CD14-positive monocyte (primary cell): ENCODE data around the gene ANKRD18A. TPM values are rescaled to one million over a fixed set of nuclear protein-coding genes. Genes with fewer than 3 reads are reported as not detected.

Experiments
- DNase-seq, 3 donors: peaks; one replicate each; pipeline ENCODE4 v3.0.0-alpha.2; 2011 to 2022
- H2AFZ ChIP-seq: 2 replicates; pipeline ENCODE4 v1.6.0; 2012; ENCODE audit warnings: mild to moderate bottlenecking, low read depth, low read length, inconsistent platforms; ENCODE audit not compliant: insufficient read depth, poor library complexity, severe bottlenecking
- H3K27ac ChIP-seq, 2 donors: 1 replicate in 1 of 2; 2 replicates in 1 of 2; pipeline ENCODE4 v1.5.1; 2012 to 2013; ENCODE audit warnings: low read length in 2 of 2, control low read depth in 1 of 2, inconsistent platforms in 1 of 2, low read depth in 1 of 2, mild to moderate bottlenecking in 1 of 2
- H3K27me3 ChIP-seq, 2 donors: one replicate each; pipeline versions ENCODE4 v1.6.0 to v1.6.1; 2011 to 2013; ENCODE audit warnings: low read length in 2 of 2; ENCODE audit not compliant: control insufficient read depth in 2 of 2, insufficient read depth in 2 of 2
- H3K36me3 ChIP-seq, 2 donors: replicated peaks in 1 of 2; 1 replicate in 1 of 2; 2 replicates in 1 of 2; pipeline versions ENCODE4 v1.5.1 to v1.6.1; 2012 to 2013; ENCODE audit warnings: low read length in 2 of 2, control low read depth in 1 of 2, inconsistent platforms in 1 of 2, mild to moderate bottlenecking in 1 of 2; ENCODE audit not compliant: insufficient read depth in 2 of 2, control insufficient read depth in 1 of 2
- H3K4me1 ChIP-seq, 2 donors: 1 replicate in 1 of 2; 2 replicates in 1 of 2; pipeline versions ENCODE4 v1.5.1 to v1.6.1; 2012 to 2013; ENCODE audit warnings: low read length in 2 of 2, control low read depth in 1 of 2, inconsistent platforms in 1 of 2, mild to moderate bottlenecking in 1 of 2, moderate library complexity in 1 of 2; ENCODE audit not compliant: insufficient read depth in 2 of 2, control insufficient read depth in 1 of 2
- H3K4me2 ChIP-seq: replicated peaks from 2 replicates; pipeline ENCODE3; 2012; ENCODE audit warnings: low read length, moderate library complexity, mild to moderate bottlenecking; ENCODE audit not compliant: poor library complexity, severe bottlenecking; ENCODE audit errors: extremely low read depth
- H3K4me3 ChIP-seq, 3 experiments: fragments of 200-600 bp in 1 of 3; sonication (generic) in 1 of 3; replicated peaks in 1 of 3; 1 replicate in 2 of 3; 2 replicates in 1 of 3; pipeline ENCODE4 v1.5.1; 2011 to 2013; ENCODE audit warnings: low read length in 3 of 3, mild to moderate bottlenecking in 3 of 3, control low read depth in 2 of 3, low read depth in 2 of 3, inconsistent platforms in 1 of 3, moderate library complexity in 1 of 3
- H3K79me2 ChIP-seq: 2 replicates; pipeline ENCODE4 v1.6.0; 2012; ENCODE audit warnings: mild to moderate bottlenecking, control low read depth, inconsistent platforms, low read length, moderate library complexity; ENCODE audit not compliant: insufficient read depth
- H3K9ac ChIP-seq: 2 replicates; pipeline ENCODE4 v1.6.0; 2017; ENCODE audit warnings: low read length, mild to moderate bottlenecking; ENCODE audit not compliant: insufficient read depth, poor library complexity, severe bottlenecking
- H3K9me3 ChIP-seq, 2 donors: replicated peaks in 1 of 2; 1 replicate in 1 of 2; 2 replicates in 1 of 2; pipeline versions ENCODE4 v1.5.1 to v1.6.1; 2012 to 2013; ENCODE audit warnings: low read length in 2 of 2, control low read depth in 1 of 2; ENCODE audit not compliant: control insufficient read depth in 1 of 2, insufficient read depth in 1 of 2
- H4K20me1 ChIP-seq: 2 replicates; pipeline ENCODE4 v1.6.0; 2012; ENCODE audit warnings: mild to moderate bottlenecking, low read length, control low read depth, moderate library complexity; ENCODE audit not compliant: insufficient read depth
- H3K27ac Mint-ChIP-seq, 7 donors: one replicate each; pipeline ENCODE4 v1.8.0; 2020; ENCODE audit warnings: mild to moderate bottlenecking in 7 of 7, mixed read lengths in 7 of 7, moderate library complexity in 6 of 7, inconsistent platforms in 2 of 7
- H3K27me3 Mint-ChIP-seq, 3 donors: one replicate each; pipeline ENCODE4 v1.8.0; 2021 to 2022; ENCODE audit warnings: low read depth in 3 of 3, mild to moderate bottlenecking in 3 of 3, mixed read lengths in 3 of 3, moderate library complexity in 3 of 3, inconsistent platforms in 1 of 3
- H3K36me3 Mint-ChIP-seq, 2 donors: one replicate each; pipeline ENCODE4 v1.8.0; 2020; ENCODE audit warnings: mixed read lengths in 2 of 2, inconsistent platforms in 1 of 2, mild to moderate bottlenecking in 1 of 2
- H3K4me1 Mint-ChIP-seq: one replicate; pipeline ENCODE4 v1.8.0; 2020; ENCODE audit warnings: mild to moderate bottlenecking, mixed read lengths
- H3K4me3 Mint-ChIP-seq, 2 donors: one replicate each; pipeline ENCODE4 v1.8.0; 2020; ENCODE audit warnings: mild to moderate bottlenecking in 2 of 2, mixed read lengths in 2 of 2, moderate library complexity in 1 of 2
- H3K9me3 Mint-ChIP-seq, 7 donors: one replicate each; pipeline ENCODE4 v1.8.0; 2020 to 2022; ENCODE audit warnings: mixed read lengths in 7 of 7, mild to moderate bottlenecking in 6 of 7, moderate library complexity in 6 of 7, inconsistent platforms in 2 of 7
- CTCF ChIP-seq: fragments of 200-600 bp; IDR thresholded peaks from one replicate; pipeline ENCODE4 v1.8.0; 2022; ENCODE audit warnings: antibody characterized with exemption, mild to moderate bottlenecking
- WGBS: methylation state at CpG from one replicate; pipeline ENCODE4 v1.1.5; 2013; ENCODE audit warnings: missing lambda C conversion rate; ENCODE audit not compliant: insufficient coverage; 5-methylcytosine and 5-hydroxymethylcytosine counted together
- intact Hi-C, 2 donors: fragments of 100-400 bp; cut with micrococcal nuclease; formaldehyde crosslinking; loops; one replicate each; pipeline versions ENCODE4 v1.15.0 to v1.15.1; 2023
- polyA plus RNA-seq, 3 donors: library from polyadenylated mRNA; depleted of rRNA in 1 of 3; unstranded in 2 of 3; stranded (reverse) in 1 of 3; fragments of 300-500 nt in 2 of 3; fragments of >200 nt in 1 of 3; fragmentation: Illumina TruSeq in 2 of 3; gene quantifications; 1 replicate in 2 of 3; 2 replicates in 1 of 3; pipeline ENCODE4 v1.2.3, GENCODE V29; 2012 to 2021

Gene ANKRD18A
- polyA plus RNA-seq, 3 donors = 0.10 TPM; not detected in 2

DNA sequence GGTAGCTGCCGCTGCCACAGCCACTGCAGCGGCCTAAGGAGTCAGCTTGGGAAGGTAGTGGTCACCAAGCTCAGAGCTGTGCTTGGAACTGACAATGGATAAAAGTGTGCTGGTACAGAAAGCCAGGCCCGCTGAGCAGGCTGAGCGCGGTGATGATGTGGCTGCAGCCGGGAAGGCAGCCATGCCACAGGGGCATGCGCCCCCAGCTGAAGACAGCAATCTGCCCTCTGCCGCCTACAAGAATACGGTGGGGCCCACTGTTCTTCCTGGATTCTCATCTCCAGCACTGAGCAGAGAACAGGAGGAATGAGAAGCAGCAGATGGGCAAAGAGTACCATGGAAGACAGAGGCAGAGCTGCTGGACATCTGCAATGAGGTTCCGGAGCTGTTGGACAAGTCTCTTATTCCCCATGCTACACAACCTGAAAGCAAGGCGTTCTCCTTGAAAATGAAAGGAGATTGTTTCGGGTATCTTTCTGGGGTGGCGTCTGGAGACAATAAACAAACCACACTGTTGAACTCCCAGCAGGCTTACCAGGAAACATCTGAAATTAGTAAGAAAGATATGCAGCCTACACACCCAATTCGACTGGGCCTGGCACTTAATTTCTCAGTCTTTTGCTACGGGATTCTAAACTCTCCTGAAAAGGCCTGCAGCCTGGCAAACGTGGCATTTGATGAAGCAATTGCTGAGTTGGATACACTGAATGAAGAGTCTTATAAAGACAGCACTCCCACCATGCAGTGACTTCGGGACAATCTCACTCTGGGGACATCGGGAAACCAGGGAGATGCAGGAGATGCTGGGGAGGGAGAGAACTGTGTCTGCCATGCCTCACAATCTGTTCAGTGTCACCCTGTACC is 22.8 kb upstream of the ANKRD18A start:
- Mint-ChIP-seq H3K4me3 (no peak overlapping the region), H3K4me1 (no peaks in the 10 kb centered on the region), H3K9me3 (peaks cover 0 to 2% (median 0%) of the 10 kb centered on the region in 7 donors), H3K27ac (no peak overlapping the region), H3K27me3 (peaks cover 3 to 7% (median 3%) of the 10 kb centered on the region in 3 donors), H3K36me3 (no peaks in the 10 kb centered on the region)
- Histone ChIP-seq H2AFZ (no peak overlapping the region), H3K36me3 (no peaks in the 10 kb centered on the region), H3K4me1 (no peaks in the 10 kb centered on the region), H3K79me2 (no peaks in the 10 kb centered on the region), H3K4me3 (no peak overlapping the region), H3K27me3 (no peaks in the 10 kb centered on the region), H4K20me1 (no peaks in the 10 kb centered on the region), H3K9me3 (no peaks in the 10 kb centered on the region), H3K27ac (no peak overlapping the region), H3K9ac (no peak overlapping the region), H3K4me2 (no peak overlapping the region)
- TF ChIP-seq CTCF = no peak
- DNase-seq = no peak
- intact Hi-C loops = no loop called here
- WGBS = 92% methylated on average over 9 of the region's 18 CpGs

- H3K4me3 Mint-ChIP-seq = no peak overlapping the region
- H3K9ac ChIP-seq = no peak overlapping the region
- no peaks in the 10 kb centered on the region for H3K36me3 ChIP-seq
- H3K4me3 ChIP-seq = no peak overlapping the region
- H3K79me2 ChIP-seq = no peaks in the 10 kb centered on the region
- H3K9me3 ChIP-seq = no peaks in the 10 kb centered on the region
- H3K27me3 Mint-ChIP-seq = peaks cover 3 to 7% (median 5%) of the 10 kb centered on the region in 3 donors
- no peak for DNase-seq
- H3K4me2 ChIP-seq = no peak overlapping the region
- no peaks in the 10 kb centered on the region for H4K20me1 ChIP-seq
- no peak for TF ChIP-seq CTCF
- no peak overlapping the region for H3K27ac ChIP-seq
- no peaks in the 10 kb centered on the region for H3K4me1 Mint-ChIP-seq
- no peak overlapping the region for H2AFZ ChIP-seq
- peak overlapping the region in 1 of 7 donors; percentile 55 for H3K27ac Mint-ChIP-seq
- 67% methylated on average over 6 of the region's 12 CpGs for WGBS
- no peaks in the 10 kb centered on the region for H3K36me3 Mint-ChIP-seq
- H3K27me3 ChIP-seq = no peaks in the 10 kb centered on the region
- peaks cover 0 to 2% (median 0%) of the 10 kb centered on the region in 7 donors for H3K9me3 Mint-ChIP-seq
- intact Hi-C loops = no loop called here
- no peaks in the 10 kb centered on the region for H3K4me1 ChIP-seq
Observed at GRCh38 chr9:38641985-38642864, 21.8 kb upstream of the ANKRD18A start.
